Astrocyte of the spinal cord (primary cell): ENCODE results near the gene ACER3.

ENCODE experiments used
- DNase-seq: peaks from one replicate; pipeline ENCODE4 v3.0.0; 2011; ENCODE audit warnings: low read depth, low spot score
- H3K4me3 ChIP-seq: 2 replicates; pipeline ENCODE4 v1.5.1; 2011; ENCODE audit warnings: low read depth, mild to moderate bottlenecking, low read length, moderate library complexity
- CTCF ChIP-seq: IDR thresholded peaks from 2 replicates; pipeline ENCODE4 v1.5.1; 2012; ENCODE audit warnings: low read depth, mild to moderate bottlenecking, low read length, inconsistent platforms
- in situ Hi-C: cut with HindIII; loops from 2 replicates; pipeline ENCODE4 v1.10.0; 2017; ENCODE audit warnings: low sequenced_read_pairs

ACER3 gene

GRCh38 chr11:76831686-76832310 is 28.9 kb upstream of the ACER3 start:
- DNase-seq, result no peak
- TF ChIP-seq CTCF, result no peak
- in situ Hi-C loops, result no loop called here
- H3K4me3 ChIP-seq, result no peak overlapping the region

- in situ Hi-C loops, result no loop called here
- H3K4me3 ChIP-seq, result no peak overlapping the region
- no peak for DNase-seq
- no peak for TF ChIP-seq CTCF
Measured at GRCh38 chr11:76832361-76832760, 28.4 kb upstream of the ACER3 start.

- no peak for TF ChIP-seq CTCF
- DNase-seq, result no peak
- no peak overlapping the region for H3K4me3 ChIP-seq
- in situ Hi-C loops, result no loop called here
Measured at GRCh38 chr11:76834151-76834550, 26.6 kb upstream of the ACER3 start.

GRCh38 chr11:76835036-76835435 is 25.7 kb upstream of the ACER3 start:
- DNase-seq, result no peak
- in situ Hi-C loops, result no loop called here
- no peak overlapping the region for H3K4me3 ChIP-seq
- TF ChIP-seq CTCF, result no peak

- no peak overlapping the region for H3K4me3 ChIP-seq
- peak; percentile 58 for DNase-seq
- in situ Hi-C loops, result no loop called here
- no peak for TF ChIP-seq CTCF
Measured at GRCh38 chr11:76835928-76836612, 24.6 kb upstream of the ACER3 start.

GRCh38 chr11:76836613-76837291 is 24.0 kb upstream of the ACER3 start:
- no peak for DNase-seq
- in situ Hi-C loops, result no loop called here
- TF ChIP-seq CTCF, result peak; percentile 4
- no peak overlapping the region for H3K4me3 ChIP-seq
